Astrocyte of the cerebellum (primary cell): ENCODE data around the gene ZFY.

Source experiments
- DNase-seq: peaks from one replicate; pipeline ENCODE4 v3.0.0-alpha.2; 2011; ENCODE audit warnings: low read depth
- H3K4me3 ChIP-seq: 2 replicates; pipeline ENCODE4 v1.5.1; 2011; ENCODE audit warnings: mild to moderate bottlenecking, low read depth, low read length, moderate library complexity
- CTCF ChIP-seq: IDR thresholded peaks from 2 replicates; pipeline ENCODE4 v1.5.1; 2012; ENCODE audit warnings: low read length, low read depth, moderate library complexity, mild to moderate bottlenecking; ENCODE audit errors: missing control alignments
- in situ Hi-C: cut with HindIII; loops from 2 replicates; pipeline ENCODE4 v1.10.0; 2017; ENCODE audit warnings: low sequenced_read_pairs

Gene ZFY

GRCh38 chrY:2934861-2935715 is at the start of gene ZFY:
ZFY (plus strand) TSS chrY:2935381; CDS start chrY:2953937, 18,556 bp downstream.
- in situ Hi-C loops: no loop called here
- no peak for DNase-seq
- no peak for TF ChIP-seq CTCF
- H3K4me3 ChIP-seq: no peak within 1 kb of the TSS

GRCh38 chrY:2885880-2886279 is 49.3 kb upstream of the ZFY start:
- in situ Hi-C loops: no loop called here
- TF ChIP-seq CTCF: no peak
- H3K4me3 ChIP-seq: no peak overlapping the region
- no peak for DNase-seq

GRCh38 chrY:2887386-2887785 is 47.8 kb upstream of the ZFY start:
- TF ChIP-seq CTCF: no peak
- no peak overlapping the region for H3K4me3 ChIP-seq
- DNase-seq: no peak
- in situ Hi-C loops: no loop called here

- no peak for DNase-seq
- no peak overlapping the region for H3K4me3 ChIP-seq
- in situ Hi-C loops: no loop called here
- TF ChIP-seq CTCF: no peak
Observed at GRCh38 chrY:2887955-2888354, 47.2 kb upstream of the ZFY start.

GRCh38 chrY:2893471-2893870 is 41.7 kb upstream of the ZFY start:
- TF ChIP-seq CTCF: no peak
- H3K4me3 ChIP-seq: no peak overlapping the region
- in situ Hi-C loops: no loop called here
- DNase-seq: no peak

GRCh38 chrY:2896050-2896449 is 39.1 kb upstream of the ZFY start:
- no peak for TF ChIP-seq CTCF
- DNase-seq: no peak
- H3K4me3 ChIP-seq: no peak overlapping the region
- in situ Hi-C loops: no loop called here
